ENCODE measurements around the gene HLA-DPA1. TPM values are rescaled to one million over a fixed set of nuclear protein-coding genes. Genes with fewer than 3 reads are reported as not detected.

Gene HLA-DPA1
- total and polyA plus RNA-seq, 4 donors: 12.0 to 49.3 (median 29.2) TPM

DNA sequence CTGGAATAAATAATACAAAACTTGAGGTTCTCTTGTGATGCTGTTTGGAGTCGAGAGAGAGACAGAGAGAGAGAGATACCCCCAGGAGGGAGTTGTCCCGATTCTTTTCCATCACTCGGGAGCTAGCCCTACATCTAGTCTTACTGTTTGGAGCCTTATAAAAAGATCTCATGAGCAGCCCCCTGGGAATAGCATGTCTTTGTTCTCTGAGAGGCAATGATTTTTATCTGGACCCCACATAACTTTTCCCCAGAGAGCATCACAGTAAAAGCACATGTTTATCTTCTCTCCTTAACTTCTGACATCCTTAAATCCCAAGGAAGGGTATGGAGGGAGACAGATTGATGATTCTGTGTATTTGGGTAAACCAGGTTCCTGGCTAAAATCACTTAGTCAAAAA lies 43.2 kb downstream of the HLA-DPA1 start:
- no peaks in the 10 kb centered on the region for H3K9me3 ChIP-seq (ENCODE audit: control insufficient read depth in 4 of 4, low read length in 3 of 4)
- H3K27ac ChIP-seq (ENCODE audit: low read depth in 1 of 2, low read length in 2 of 2): peak overlapping the region; percentile 32 to 37
- H3K9ac ChIP-seq (ENCODE audit: low read depth in 1 of 2, low read length in 2 of 2): no peak overlapping the region
- H3K4me1 ChIP-seq (ENCODE audit: control insufficient read depth in 4 of 4, insufficient read depth in 4 of 4, low read length in 3 of 4): no peaks in the 10 kb centered on the region
- no peaks in the 10 kb centered on the region for H3K36me3 ChIP-seq (ENCODE audit: control insufficient read depth in 4 of 4, insufficient read depth in 3 of 4, low read depth in 1 of 4, low read length in 3 of 4)
- 72% methylated on average over 3 of the region's 3 CpGs for WGBS
- DNase-seq (ENCODE audit: low spot score): no peak
- TF ChIP-seq FOXA2 (IDR thresholded peaks at IDR 0.05) (no peak), EGR1 (IDR thresholded peaks at IDR 0.05; ENCODE audit: low read depth in 2 of 2) (no peak), REST (IDR thresholded peaks at IDR 0.05) (no peak), TAF1 (conservative IDR thresholded peaks at IDR 0.05) (no peak), RAD21 (IDR thresholded peaks at IDR 0.05) (no peak), ATF3 (IDR thresholded peaks at IDR 0.05) (no peak), CTCF (IDR thresholded peaks at IDR 0.05; ENCODE audit: low read depth, low read length, missing input control) (no peak), GABPA (IDR thresholded peaks at IDR 0.05 in 1 of 2, conservative IDR thresholded peaks at IDR 0.05 in 1 of 2) (no peak)
- TF ChIP-seq, protein P1, sequence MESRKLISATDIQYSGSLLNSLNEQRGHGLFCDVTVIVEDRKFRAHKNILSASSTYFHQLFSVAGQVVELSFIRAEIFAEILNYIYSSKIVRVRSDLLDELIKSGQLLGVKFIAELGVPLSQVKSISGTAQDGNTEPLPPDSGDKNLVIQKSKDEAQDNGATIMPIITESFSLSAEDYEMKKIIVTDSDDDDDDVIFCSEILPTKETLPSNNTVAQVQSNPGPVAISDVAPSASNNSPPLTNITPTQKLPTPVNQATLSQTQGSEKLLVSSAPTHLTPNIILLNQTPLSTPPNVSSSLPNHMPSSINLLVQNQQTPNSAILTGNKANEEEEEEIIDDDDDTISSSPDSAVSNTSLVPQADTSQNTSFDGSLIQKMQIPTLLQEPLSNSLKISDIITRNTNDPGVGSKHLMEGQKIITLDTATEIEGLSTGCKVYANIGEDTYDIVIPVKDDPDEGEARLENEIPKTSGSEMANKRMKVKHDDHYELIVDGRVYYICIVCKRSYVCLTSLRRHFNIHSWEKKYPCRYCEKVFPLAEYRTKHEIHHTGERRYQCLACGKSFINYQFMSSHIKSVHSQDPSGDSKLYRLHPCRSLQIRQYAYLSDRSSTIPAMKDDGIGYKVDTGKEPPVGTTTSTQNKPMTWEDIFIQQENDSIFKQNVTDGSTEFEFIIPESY (IDR thresholded peaks at IDR 0.05): no peak
- H3K4me3 ChIP-seq (ENCODE audit: low read depth in 1 of 3, low read length in 3 of 3): no peak overlapping the region
- no peaks in the 10 kb centered on the region for H3K27me3 ChIP-seq (ENCODE audit: control insufficient read depth in 4 of 4, insufficient read depth in 4 of 4, low read length in 3 of 4)

DNA sequence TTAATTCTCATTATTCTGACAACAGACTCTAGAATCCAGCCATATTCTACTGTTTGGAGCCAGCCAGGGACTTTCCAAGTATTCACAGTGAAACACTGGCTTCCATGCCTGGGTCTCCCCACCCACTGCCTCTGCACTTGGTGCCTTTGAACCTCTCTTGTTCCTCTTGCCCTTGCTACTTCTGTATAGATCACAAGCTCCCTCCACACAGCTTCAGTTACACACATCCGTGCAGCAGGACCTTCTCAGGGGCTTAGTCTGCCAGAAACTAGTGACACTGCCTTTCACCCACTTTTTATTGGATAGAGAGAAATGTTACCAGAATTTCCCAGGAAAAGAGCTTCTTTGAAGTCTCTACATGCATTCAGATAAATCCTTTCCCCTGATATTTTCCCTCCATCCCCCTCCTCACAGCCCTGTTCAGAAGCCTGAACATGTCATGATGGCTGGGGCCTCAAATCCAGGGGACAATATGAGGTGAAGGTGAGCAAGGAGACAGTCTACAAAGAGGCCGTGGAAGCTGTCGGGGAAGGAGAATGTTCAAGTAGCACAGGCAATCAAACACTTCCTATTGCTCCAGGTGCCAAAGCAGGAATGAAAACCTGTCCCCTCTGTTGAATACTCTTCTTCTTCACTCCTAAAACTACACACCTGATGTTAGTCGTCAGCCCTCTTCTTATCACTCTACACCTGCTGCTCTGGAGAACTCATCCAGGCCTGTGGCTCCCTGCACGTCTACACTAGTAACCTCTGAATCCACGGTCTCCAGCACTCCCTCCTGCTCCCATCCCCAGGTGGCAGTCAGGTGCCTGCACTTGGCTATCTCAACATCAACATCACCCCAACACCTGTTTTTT lies 43.9 kb downstream of the HLA-DPA1 start:
- TF ChIP-seq SP1 (IDR thresholded peaks at IDR 0.05) (peak; percentile 8), RAD21 (IDR thresholded peaks at IDR 0.05) (no peak), RXRA (IDR thresholded peaks at IDR 0.05) (peak in 1 of 2 donors; percentile 43), NR2F2 (IDR thresholded peaks at IDR 0.05) (no peak)
- Histone ChIP-seq H3K36me3 (ENCODE audit: control insufficient read depth in 4 of 4, insufficient read depth in 3 of 4, low read depth in 1 of 4, low read length in 3 of 4) (no peaks in the 10 kb centered on the region), H3K4me1 (ENCODE audit: control insufficient read depth in 4 of 4, insufficient read depth in 4 of 4, low read length in 3 of 4) (no peaks in the 10 kb centered on the region), H3K9me3 (ENCODE audit: control insufficient read depth in 4 of 4, low read length in 3 of 4) (no peaks in the 10 kb centered on the region), H3K27ac (ENCODE audit: low read depth in 1 of 2, low read length in 2 of 2) (peak overlapping the region; percentile 32 to 41), H3K9ac (ENCODE audit: low read depth in 1 of 2, low read length in 2 of 2) (no peak overlapping the region), H3K4me3 (ENCODE audit: low read depth in 1 of 3, low read length in 3 of 3) (no peak overlapping the region), H3K27me3 (ENCODE audit: control insufficient read depth in 4 of 4, insufficient read depth in 4 of 4, low read length in 3 of 4) (no peaks in the 10 kb centered on the region)
- 50% methylated on average over 6 of the region's 6 CpGs for WGBS
- no peak for DNase-seq (ENCODE audit: low spot score)
